NCI-H1417 treated with DMSO at 0.1 percent for 48 hours (cell line): ENCODE data around the gene NEURL1B.

Experiments
- DNase-seq: peaks from one replicate; lab custom pipeline; 2025; lab: John Stamatoyannopoulos, UW

Gene NEURL1B

GRCh38 chr5:172608773-172609172, 32.3 kb upstream of the NEURL1B start:
- no peak for DNase-seq

GRCh38 chr5:172610643-172611042, 30.4 kb upstream of the NEURL1B start:
- no peak for DNase-seq

GRCh38 chr5:172611913-172612312, 29.1 kb upstream of the NEURL1B start:
- no peak for DNase-seq

- no peak for DNase-seq
Measured at GRCh38 chr5:172612771-172613170, 28.3 kb upstream of the NEURL1B start.

GRCh38 chr5:172616136-172616535, 24.9 kb upstream of the NEURL1B start:
- DNase-seq, result no peak

- no peak for DNase-seq
Measured at GRCh38 chr5:172616730-172617129, 24.3 kb upstream of the NEURL1B start.

GRCh38 chr5:172617817-172618216, 23.2 kb upstream of the NEURL1B start:
- DNase-seq, result no peak

GRCh38 chr5:172618574-172619365, 22.3 kb upstream of the NEURL1B start:
- DNase-seq, result no peak

GRCh38 chr5:172620506-172620905, 20.6 kb upstream of the NEURL1B start:
- DNase-seq, result no peak

- no peak for DNase-seq
Measured at GRCh38 chr5:172622091-172623046, 18.7 kb upstream of the NEURL1B start.

- no peak for DNase-seq
Measured at GRCh38 chr5:172623313-172623980, 17.6 kb upstream of the NEURL1B start.

GRCh38 chr5:172624083-172624995, 16.7 kb upstream of the NEURL1B start:
- DNase-seq, result no peak

- DNase-seq, result no peak
Measured at GRCh38 chr5:172624996-172625964, 15.8 kb upstream of the NEURL1B start.

- no peak for DNase-seq
Measured at GRCh38 chr5:172626031-172626581, 15.0 kb upstream of the NEURL1B start.

GRCh38 chr5:172630082-172630481, 11.0 kb upstream of the NEURL1B start:
- DNase-seq, result no peak

- no peak for DNase-seq
Measured at GRCh38 chr5:172630482-172630881, 10.6 kb upstream of the NEURL1B start.

- DNase-seq, result no peak
Measured at GRCh38 chr5:172630986-172631385, 10.1 kb upstream of the NEURL1B start.

- DNase-seq, result no peak
Measured at GRCh38 chr5:172632346-172633092, 8.5 kb upstream of the NEURL1B start.

- no peak for DNase-seq
Measured at GRCh38 chr5:172633403-172633970, 7.6 kb upstream of the NEURL1B start.
